GM18951 (cell line): ENCODE data around the gene TM9SF4.

Experiments used
- POLR2A ChIP-seq: IDR thresholded peaks from 4 replicates; pipeline ENCODE4 v1.6.1; 2011; ENCODE audit warnings: mild to moderate bottlenecking; ENCODE audit not compliant: insufficient read length, insufficient read depth; ENCODE audit errors: extremely low read depth
- in situ Hi-C: fragments of 300-500 bp; cut with MboI; formaldehyde crosslinking; loops from one replicate; pipeline ENCODE4 v1.12.0; 2022; ENCODE audit warnings: low sequenced_read_pairs, mixed read lengths, inconsistent platforms; ENCODE audit not compliant: unreplicated experiment

The TM9SF4 gene

GRCh38 chr20:32126919-32127318, 17.4 kb downstream of the TM9SF4 start:
- no peak for TF ChIP-seq POLR2A
- in situ Hi-C loops, result no loop called here

GRCh38 chr20:32127347-32127746, 17.8 kb downstream of the TM9SF4 start:
- TF ChIP-seq POLR2A, result no peak
- in situ Hi-C loops, result no loop called here

- in situ Hi-C loops, result no loop called here
- TF ChIP-seq POLR2A, result no peak
Measured at GRCh38 chr20:32128167-32128566, 18.7 kb downstream of the TM9SF4 start.

GRCh38 chr20:32129863-32130262, 20.3 kb downstream of the TM9SF4 start:
- no peak for TF ChIP-seq POLR2A
- in situ Hi-C loops, result no loop called here

GRCh38 chr20:32130352-32130751, 20.8 kb downstream of the TM9SF4 start:
- TF ChIP-seq POLR2A, result no peak
- in situ Hi-C loops, result no loop called here

GRCh38 chr20:32130965-32131364, 21.5 kb downstream of the TM9SF4 start:
- TF ChIP-seq POLR2A, result no peak
- in situ Hi-C loops, result no loop called here

GRCh38 chr20:32132911-32133549, 23.5 kb downstream of the TM9SF4 start:
- no peak for TF ChIP-seq POLR2A
- in situ Hi-C loops, result no loop called here

GRCh38 chr20:32134026-32134425, 24.5 kb downstream of the TM9SF4 start:
- no peak for TF ChIP-seq POLR2A
- in situ Hi-C loops, result no loop called here

GRCh38 chr20:32135983-32136515, 26.5 kb downstream of the TM9SF4 start:
- no peak for TF ChIP-seq POLR2A
- in situ Hi-C loops, result no loop called here

GRCh38 chr20:32138921-32139320, 29.4 kb downstream of the TM9SF4 start:
- in situ Hi-C loops, result no loop called here
- no peak for TF ChIP-seq POLR2A

GRCh38 chr20:32139947-32140346, 30.4 kb downstream of the TM9SF4 start:
- TF ChIP-seq POLR2A, result no peak
- in situ Hi-C loops, result no loop called here

- no peak for TF ChIP-seq POLR2A
- in situ Hi-C loops, result no loop called here
Measured at GRCh38 chr20:32140603-32141002, 31.1 kb downstream of the TM9SF4 start.

- TF ChIP-seq POLR2A, result no peak
- in situ Hi-C loops, result no loop called here
Measured at GRCh38 chr20:32141465-32141980, 32.0 kb downstream of the TM9SF4 start.

GRCh38 chr20:32142088-32142487, 32.6 kb downstream of the TM9SF4 start:
- in situ Hi-C loops, result no loop called here
- no peak for TF ChIP-seq POLR2A
